Activated CD8-positive, alpha-beta memory T cell treated with anti-CD3 and anti-CD28 coated beads, Interleukin-2, amount 10 ng/mL, durations not matched to agents 7 days and 5 days (primary cell): ENCODE data around the gene ATP8A1. TPM values are rescaled to one million over a fixed set of nuclear protein-coding genes. Genes with fewer than 3 reads are reported as not detected.

Experiments
- ATAC-seq: fragments of 150-1000 bp; cut with Tn5 transposase; one replicate; pipeline ENCODE4 v1.10.0; 2021; ENCODE audit warnings: moderate library complexity
- CTCF ChIA-PET: fragments of 350-600 bp; sonication (Branson Sonifier 250); formaldehyde crosslinking; loops from one replicate; lab custom pipeline; 2021; ENCODE audit warnings: antibody characterized with exemption; lab: Charles Lee
- DNase-seq: peaks from one replicate; pipeline ENCODE4 v3.0.0-alpha.2; 2020
- H3K27ac Mint-ChIP-seq: one replicate; pipeline ENCODE4 v1.8.0; 2021; ENCODE audit warnings: mild to moderate bottlenecking, mixed read lengths
- H3K27me3 Mint-ChIP-seq: one replicate; pipeline ENCODE4 v1.8.0; 2021; ENCODE audit warnings: mixed read lengths
- H3K36me3 Mint-ChIP-seq: one replicate; pipeline ENCODE4 v1.8.0; 2021; ENCODE audit warnings: mild to moderate bottlenecking, mixed read lengths
- H3K4me1 Mint-ChIP-seq: one replicate; pipeline ENCODE4 v1.8.0; 2021; ENCODE audit warnings: mixed read lengths
- H3K4me3 Mint-ChIP-seq: one replicate; pipeline ENCODE4 v1.8.0; 2021; ENCODE audit warnings: mild to moderate bottlenecking, moderate library complexity, mixed read lengths
- H3K9me3 Mint-ChIP-seq: one replicate; pipeline ENCODE4 v1.8.0; 2022; ENCODE audit warnings: low read depth, mixed read lengths
- total RNA-seq, 2 experiments: library from RNA; stranded (reverse); gene quantifications; one replicate each; pipeline ENCODE4 v1.2.3, GENCODE V29; 2021

Gene ATP8A1
- total RNA-seq, 2 experiments from 2014 or later, result 31.3 to 43.8 TPM

- ATAC-seq (no peak), DNase-seq (no peak)
- Mint-ChIP-seq H3K4me1 (peaks cover 33% of the 10 kb centered on the region), H3K27ac (no peak overlapping the region), H3K4me3 (no peak overlapping the region), H3K27me3 (no peaks in the 10 kb centered on the region), H3K36me3 (peaks cover 58% of the 10 kb centered on the region), H3K9me3 (peaks cover 2% of the 10 kb centered on the region)
- CTCF ChIA-PET, result no interaction called here
These were observed 47.9 kb downstream of the ATP8A1 start for GRCh38 chr4:42609051-42609450.

GRCh38 chr4:42608551-42608950, 48.4 kb downstream of the ATP8A1 start:
- no peaks in the 10 kb centered on the region for H3K27me3 Mint-ChIP-seq
- no peak for DNase-seq
- no peak overlapping the region for H3K27ac Mint-ChIP-seq
- ATAC-seq, result no peak
- peaks cover 2% of the 10 kb centered on the region for H3K9me3 Mint-ChIP-seq
- H3K36me3 Mint-ChIP-seq, result peaks cover 60% of the 10 kb centered on the region
- no peak overlapping the region for H3K4me3 Mint-ChIP-seq
- peaks cover 33% of the 10 kb centered on the region for H3K4me1 Mint-ChIP-seq
- CTCF ChIA-PET, result no interaction called here

GRCh38 chr4:42607011-42607726, 49.7 kb downstream of the ATP8A1 start:
- H3K36me3 Mint-ChIP-seq, result peaks cover 53% of the 10 kb centered on the region
- CTCF ChIA-PET, result no interaction called here
- peak overlapping the region; percentile 26 for H3K27ac Mint-ChIP-seq
- H3K9me3 Mint-ChIP-seq, result peaks cover 2% of the 10 kb centered on the region
- H3K27me3 Mint-ChIP-seq, result no peaks in the 10 kb centered on the region
- H3K4me3 Mint-ChIP-seq, result no peak overlapping the region
- H3K4me1 Mint-ChIP-seq, result peaks cover 33% of the 10 kb centered on the region
- peak; percentile 59 for ATAC-seq
- DNase-seq, result no peak

GRCh38 chr4:42605264-42605663, 51.6 kb downstream of the ATP8A1 start:
- Mint-ChIP-seq H3K4me3 (no peak overlapping the region), H3K27me3 (no peaks in the 10 kb centered on the region), H3K36me3 (peaks cover 39% of the 10 kb centered on the region), H3K9me3 (no peaks in the 10 kb centered on the region), H3K4me1 (peaks cover 31% of the 10 kb centered on the region), H3K27ac (no peak overlapping the region)
- CTCF ChIA-PET, result no interaction called here
- no peak for DNase-seq
- no peak for ATAC-seq

GRCh38 chr4:42603862-42604261, 53.0 kb downstream of the ATP8A1 start:
- Mint-ChIP-seq H3K27ac (no peak overlapping the region), H3K4me1 (peaks cover 20% of the 10 kb centered on the region), H3K36me3 (peaks cover 29% of the 10 kb centered on the region), H3K9me3 (no peaks in the 10 kb centered on the region), H3K4me3 (no peak overlapping the region), H3K27me3 (no peaks in the 10 kb centered on the region)
- CTCF ChIA-PET, result no interaction called here
- ATAC-seq (no peak), DNase-seq (no peak)

- CTCF ChIA-PET, result no interaction called here
- H3K36me3 Mint-ChIP-seq, result peaks cover 15% of the 10 kb centered on the region
- ATAC-seq (no peak), DNase-seq (no peak)
- H3K27ac Mint-ChIP-seq, result no peak overlapping the region
- no peaks in the 10 kb centered on the region for H3K27me3 Mint-ChIP-seq
- no peaks in the 10 kb centered on the region for H3K9me3 Mint-ChIP-seq
- no peak overlapping the region for H3K4me3 Mint-ChIP-seq
- H3K4me1 Mint-ChIP-seq, result no peaks in the 10 kb centered on the region
These were observed 56.3 kb downstream of the ATP8A1 start for GRCh38 chr4:42600578-42600977.

- CTCF ChIA-PET, result interaction anchor here (0.6 to 1.1 kb wide), 2 partner anchors 9 to 151 kb away, joined by 3 read pairs; no protein-coding TSS in a partner anchor
- no peak overlapping the region for H3K4me3 Mint-ChIP-seq
- DNase-seq (no peak), ATAC-seq (no peak)
- H3K27ac Mint-ChIP-seq, result no peak overlapping the region
- peaks cover 4% of the 10 kb centered on the region for H3K36me3 Mint-ChIP-seq
- H3K4me1 Mint-ChIP-seq, result no peaks in the 10 kb centered on the region
- no peaks in the 10 kb centered on the region for H3K9me3 Mint-ChIP-seq
- no peaks in the 10 kb centered on the region for H3K27me3 Mint-ChIP-seq
These were observed 60.0 kb downstream of the ATP8A1 start for GRCh38 chr4:42596918-42597317.

- Mint-ChIP-seq H3K9me3 (no peaks in the 10 kb centered on the region), H3K27me3 (no peaks in the 10 kb centered on the region), H3K4me3 (no peak overlapping the region), H3K36me3 (peaks cover 1% of the 10 kb centered on the region), H3K4me1 (no peaks in the 10 kb centered on the region), H3K27ac (no peak overlapping the region)
- ATAC-seq (no peak), DNase-seq (no peak)
- CTCF ChIA-PET, result no interaction called here
These were observed 62.0 kb downstream of the ATP8A1 start for GRCh38 chr4:42594888-42595287.

GRCh38 chr4:42588909-42589308, 68.0 kb downstream of the ATP8A1 start:
- Mint-ChIP-seq H3K27ac (no peak overlapping the region), H3K9me3 (no peaks in the 10 kb centered on the region), H3K27me3 (no peaks in the 10 kb centered on the region), H3K36me3 (peaks cover 30% of the 10 kb centered on the region), H3K4me3 (no peak overlapping the region), H3K4me1 (no peaks in the 10 kb centered on the region)
- CTCF ChIA-PET, result no interaction called here
- no peak for DNase-seq
- ATAC-seq, result no peak

GRCh38 chr4:42586775-42587174, 70.1 kb downstream of the ATP8A1 start:
- Mint-ChIP-seq H3K36me3 (peaks cover 44% of the 10 kb centered on the region), H3K4me1 (no peaks in the 10 kb centered on the region), H3K27me3 (no peaks in the 10 kb centered on the region), H3K27ac (no peak overlapping the region), H3K9me3 (no peaks in the 10 kb centered on the region), H3K4me3 (no peak overlapping the region)
- DNase-seq (no peak), ATAC-seq (no peak)
- CTCF ChIA-PET, result no interaction called here

GRCh38 chr4:42579903-42580302, 77.0 kb downstream of the ATP8A1 start:
- Mint-ChIP-seq H3K36me3 (peaks cover 62% of the 10 kb centered on the region), H3K4me3 (no peak overlapping the region), H3K4me1 (peaks cover 12% of the 10 kb centered on the region), H3K27ac (peak overlapping the region; percentile 46), H3K9me3 (no peaks in the 10 kb centered on the region), H3K27me3 (no peaks in the 10 kb centered on the region)
- ATAC-seq, result peak; percentile 45
- CTCF ChIA-PET, result interaction anchor here (0.7 to 1.0 kb wide), 2 partner anchors 76 to 77 kb away, joined by 3 read pairs; partner anchors contain the start of gene ATP8A1
- DNase-seq, result no peak

GRCh38 chr4:42578187-42578586, 78.7 kb downstream of the ATP8A1 start:
- no peak overlapping the region for H3K4me3 Mint-ChIP-seq
- no peak overlapping the region for H3K27ac Mint-ChIP-seq
- ATAC-seq (no peak), DNase-seq (no peak)
- peaks cover 47% of the 10 kb centered on the region for H3K36me3 Mint-ChIP-seq
- H3K9me3 Mint-ChIP-seq, result no peaks in the 10 kb centered on the region
- peaks cover 12% of the 10 kb centered on the region for H3K4me1 Mint-ChIP-seq
- CTCF ChIA-PET, result no interaction called here
- no peaks in the 10 kb centered on the region for H3K27me3 Mint-ChIP-seq

- H3K27me3 Mint-ChIP-seq, result no peaks in the 10 kb centered on the region
- CTCF ChIA-PET, result interaction anchor here (1.3 kb wide), 1 partner anchor 243 kb away, joined by 5 read pairs; no protein-coding TSS in a partner anchor
- ATAC-seq, result no peak
- H3K4me3 Mint-ChIP-seq, result no peak overlapping the region
- H3K36me3 Mint-ChIP-seq, result peaks cover 23% of the 10 kb centered on the region
- H3K9me3 Mint-ChIP-seq, result no peaks in the 10 kb centered on the region
- peaks cover 5% of the 10 kb centered on the region for H3K4me1 Mint-ChIP-seq
- no peak overlapping the region for H3K27ac Mint-ChIP-seq
- no peak for DNase-seq
These were observed 82.0 kb downstream of the ATP8A1 start for GRCh38 chr4:42574870-42575430.

GRCh38 chr4:42573249-42573648, 83.7 kb downstream of the ATP8A1 start:
- H3K27me3 Mint-ChIP-seq, result no peaks in the 10 kb centered on the region
- no peak for DNase-seq
- no peak overlapping the region for H3K4me3 Mint-ChIP-seq
- peaks cover 18% of the 10 kb centered on the region for H3K36me3 Mint-ChIP-seq
- no peak for ATAC-seq
- H3K9me3 Mint-ChIP-seq, result no peaks in the 10 kb centered on the region
- CTCF ChIA-PET, result interaction anchor here (0.9 kb wide), 1 partner anchor 19 kb away, joined by 3 read pairs; no protein-coding TSS in a partner anchor
- H3K27ac Mint-ChIP-seq, result no peak overlapping the region
- H3K4me1 Mint-ChIP-seq, result no peaks in the 10 kb centered on the region
